Measurements from ENCODE around the gene SOCS1.
A peak's percentile ranks its signal among the peaks of the same experiment; 100 is the strongest.
"Not testable (repeated sequence)": the region's sequence is repeated elsewhere in the genome, so short reads cannot be mapped to it uniquely, and the experiment has no call there.

The SOCS1 gene

GRCh38 chr16:11231367-11231970 is 24.5 kb downstream of the SOCS1 start:
- DNase-seq = no peak

GRCh38 chr16:11229906-11230305 is 26.1 kb downstream of the SOCS1 start:
- no peak for DNase-seq

GRCh38 chr16:11229432-11229831 is 26.6 kb downstream of the SOCS1 start:
- no peak for DNase-seq

GRCh38 chr16:11225677-11226549 is 30.1 kb downstream of the SOCS1 start:
- no peak for DNase-seq

GRCh38 chr16:11224894-11225676 is 30.9 kb downstream of the SOCS1 start:
- DNase-seq = peak in 1 of 56 donors; percentile 2

GRCh38 chr16:11224096-11224893 is 31.7 kb downstream of the SOCS1 start:
- peak in 7 of 56 donors; percentile 0 to 27 (median 14) for DNase-seq

GRCh38 chr16:11220507-11220906 is 35.5 kb downstream of the SOCS1 start:
- not testable (repeated sequence) for DNase-seq

- DNase-seq = no peak
Measured at GRCh38 chr16:11219178-11219577, 36.8 kb downstream of the SOCS1 start.

GRCh38 chr16:11218604-11218962 is 37.4 kb downstream of the SOCS1 start:
- DNase-seq = no peak

GRCh38 chr16:11217651-11218603 is 38.1 kb downstream of the SOCS1 start:
- no peak for DNase-seq

- DNase-seq = no peak
Measured at GRCh38 chr16:11215935-11216556, 40.0 kb downstream of the SOCS1 start.

- DNase-seq = no peak
Measured at GRCh38 chr16:11213799-11214198, 42.2 kb downstream of the SOCS1 start.

GRCh38 chr16:11213373-11213772 is 42.6 kb downstream of the SOCS1 start:
- DNase-seq = no peak

- no peak for DNase-seq
Measured at GRCh38 chr16:11212798-11213196, 43.2 kb downstream of the SOCS1 start.

GRCh38 chr16:11211977-11212797 is 43.8 kb downstream of the SOCS1 start:
- no peak for DNase-seq

- DNase-seq = no peak
Measured at GRCh38 chr16:11211061-11211976, 44.7 kb downstream of the SOCS1 start.

GRCh38 chr16:11210260-11210659 is 45.7 kb downstream of the SOCS1 start:
- DNase-seq = no peak

All from amygdala (tissue), 56 donors.